ENCODE results near the gene ELAC2.

The ELAC2 gene

DNA sequence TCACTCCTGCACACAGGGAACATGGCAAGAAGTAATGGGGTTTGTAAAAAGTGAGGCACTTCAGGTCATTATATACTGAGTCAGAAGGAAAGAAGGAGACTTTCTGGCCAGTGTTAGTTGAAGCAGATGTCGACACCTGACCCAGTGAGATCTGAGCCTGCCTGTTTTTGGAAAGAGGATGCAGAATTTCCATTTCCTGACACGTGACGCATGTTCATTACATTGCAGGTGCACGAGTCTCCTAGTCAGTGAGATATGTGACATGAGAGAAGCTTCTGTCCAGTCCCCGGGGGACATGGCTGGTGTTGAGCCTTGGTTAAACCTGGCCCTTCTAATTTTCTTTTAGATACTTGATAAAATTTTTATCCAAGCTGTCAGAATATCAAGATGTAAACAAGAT lies 62.3 kb downstream of the ELAC2 start:
- DNase-seq (ENCODE audit: low read depth in 3 of 3, low spot score in 1 of 3): no peak

DNA sequence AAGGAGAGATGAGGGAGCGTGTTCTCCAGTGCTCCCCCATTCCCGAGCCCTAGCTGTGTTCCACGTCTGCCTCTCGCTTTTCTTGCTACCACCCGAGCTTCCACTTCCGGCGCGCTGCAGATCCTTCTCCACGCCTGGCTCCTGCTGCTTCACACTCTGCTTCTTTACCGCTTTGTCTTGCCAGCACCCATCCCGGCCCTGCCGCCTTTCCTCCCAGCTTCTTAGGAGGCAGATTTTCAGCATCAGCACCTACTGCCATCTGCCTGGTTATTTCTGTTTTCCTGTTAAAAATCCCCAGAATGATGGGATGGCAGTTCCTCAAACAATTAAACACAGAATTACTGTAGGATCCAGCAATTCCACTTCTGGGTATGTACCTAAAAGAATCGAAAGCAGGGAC lies 64.7 kb downstream of the ELAC2 start:
- DNase-seq (ENCODE audit: low read depth in 3 of 3, low spot score in 1 of 3): no peak

DNA sequence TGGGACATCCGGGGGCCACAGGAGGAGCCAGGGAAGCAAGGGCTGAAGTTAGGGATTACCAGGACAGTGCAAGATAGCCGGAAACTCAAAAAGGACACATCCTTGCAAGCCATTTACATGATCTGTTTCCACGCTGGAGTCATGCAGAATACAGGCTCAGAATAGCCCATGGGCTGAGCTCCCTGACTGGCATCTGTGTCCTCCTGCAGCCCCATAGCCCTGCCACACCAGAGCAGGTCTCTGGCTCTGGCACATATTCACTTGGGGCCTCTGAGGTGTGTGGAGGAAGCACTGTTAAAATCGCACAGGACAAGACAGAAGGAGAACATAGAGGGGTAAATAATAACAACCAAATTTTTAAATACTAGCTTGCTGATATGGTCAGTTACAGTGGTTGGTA lies 65.8 kb downstream of the ELAC2 start:
- no peak for DNase-seq (ENCODE audit: low read depth in 3 of 3, low spot score in 1 of 3)

DNA sequence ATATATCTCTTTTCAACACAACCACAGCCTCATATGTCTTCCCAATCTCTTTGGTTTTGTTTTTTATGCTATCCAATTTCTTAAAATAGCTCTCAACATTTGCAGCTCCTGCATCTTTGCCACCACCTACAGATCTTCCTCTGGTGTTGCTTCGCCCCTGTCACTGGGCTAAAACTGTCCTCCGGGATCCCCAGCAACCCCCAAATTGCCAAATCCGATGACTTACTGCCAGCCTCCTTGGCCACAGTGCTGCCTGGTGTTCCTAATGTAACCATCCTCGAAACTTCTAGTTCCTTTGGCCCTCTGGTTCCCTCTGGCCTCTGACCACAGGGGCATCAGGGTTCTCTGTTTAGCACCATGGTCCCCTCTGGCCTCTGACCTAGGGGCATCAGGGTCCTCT lies 70.8 kb downstream of the ELAC2 start:
- no peak for DNase-seq (ENCODE audit: low read depth in 3 of 3, low spot score in 1 of 3)

Data from stimulated activated CD4-positive, alpha-beta T cell treated with anti-CD3 and anti-CD28 coated beads, TNF-alpha, amount 100 ng/mL, for 1 hour (primary cell).